IMR-90 (cell line): ENCODE results near the gene VPS8. TPM values are rescaled to one million over a fixed set of nuclear protein-coding genes. Genes with fewer than 3 reads are reported as not detected.

Experiments
- ATAC-seq: fragments of 200-7000 bp; cut with Tn5 transposase; 2 replicates; pipeline ENCODE4 v1.9.1; 2020; ENCODE audit warnings: low read depth, mild to moderate bottlenecking, moderate library complexity
- BruUV-seq: library from RNA; stranded (reverse); fragments of 400-500 nt; replicated peaks from 2 replicates; lab custom pipeline; 2021; lab: Mats Ljungman, UMichigan
- CTCF ChIA-PET: fragments of 300-600 bp; formaldehyde crosslinking; extraction: SDS; loops from one replicate; lab custom pipeline; 2021; ENCODE audit warnings: antibody characterized with exemption; lab: Yijun Ruan, JAX
- POLR2A ChIA-PET: fragments of 300-600 bp; sonication (Branson Sonifier 250); formaldehyde crosslinking; loops from one replicate; lab custom pipeline; 2022; ENCODE audit warnings: antibody characterized with exemption; ENCODE audit not compliant: unreplicated experiment; lab: Charles Lee
- DNase-seq: peaks from one replicate; pipeline ENCODE4 v3.0.0; 2013
- H2AFZ ChIP-seq: replicated peaks from 2 replicates; pipeline ENCODE3; 2013; ENCODE audit warnings: low read length, mild to moderate bottlenecking; ENCODE audit not compliant: poor library complexity
- H2AK5ac ChIP-seq: 2 replicates; pipeline ENCODE4 v1.6.1; 2013; ENCODE audit warnings: low read depth, low read length, inconsistent platforms
- H2AK9ac ChIP-seq: replicated peaks from 2 replicates; pipeline ENCODE3; 2013; ENCODE audit warnings: mild to moderate bottlenecking, low read depth, low read length, moderate library complexity; ENCODE audit not compliant: poor library complexity
- H2BK120ac ChIP-seq: 2 replicates; pipeline ENCODE4 v1.6.1; 2013; ENCODE audit warnings: low read depth, low read length, inconsistent platforms
- H2BK15ac ChIP-seq: 3 replicates; pipeline ENCODE4 v1.6.1; 2013; ENCODE audit warnings: low read depth, low read length, inconsistent platforms
- H2BK20ac ChIP-seq: 2 replicates; pipeline ENCODE4 v1.6.1; 2013; ENCODE audit warnings: low read depth, mild to moderate bottlenecking, inconsistent platforms, low read length, moderate library complexity
- H2BK5ac ChIP-seq: 2 replicates; pipeline ENCODE4 v1.6.1; 2013; ENCODE audit warnings: mild to moderate bottlenecking, low read depth, low read length, inconsistent platforms; ENCODE audit not compliant: poor library complexity, severe bottlenecking
- H3K14ac ChIP-seq: replicated peaks from 2 replicates; pipeline ENCODE4 v1.6.1; 2013; ENCODE audit warnings: low read depth, low read length, inconsistent platforms
- H3K18ac ChIP-seq: 2 replicates; pipeline ENCODE4 v1.6.1; 2013; ENCODE audit warnings: low read depth, low read length, control low read depth
- H3K23ac ChIP-seq: 2 replicates; pipeline ENCODE4 v1.6.1; 2013; ENCODE audit warnings: low read depth, low read length, inconsistent platforms
- H3K27ac ChIP-seq: 2 replicates; pipeline ENCODE4 v1.5.1; 2013; ENCODE audit warnings: mild to moderate bottlenecking, control low read depth, low read length; ENCODE audit not compliant: insufficient read depth
- H3K27me3 ChIP-seq: 2 replicates; pipeline ENCODE4 v1.6.1; 2013; ENCODE audit warnings: low read length; ENCODE audit not compliant: control insufficient read depth, insufficient read depth
- H3K36me3 ChIP-seq: 2 replicates; pipeline ENCODE4 v1.6.1; 2013; ENCODE audit warnings: low read length, mixed read lengths; ENCODE audit not compliant: control insufficient read depth, insufficient read depth
- H3K4ac ChIP-seq: 2 replicates; pipeline ENCODE4 v1.6.1; 2013; ENCODE audit warnings: low read depth, low read length, inconsistent platforms
- H3K4me1 ChIP-seq: 2 replicates; pipeline ENCODE4 v1.6.1; 2013; ENCODE audit warnings: low read length, mixed read lengths; ENCODE audit not compliant: control insufficient read depth, insufficient read depth
- H3K4me2 ChIP-seq: 2 replicates; pipeline ENCODE4 v1.6.1; 2013; ENCODE audit warnings: low read depth, mild to moderate bottlenecking, control low read depth, low read length, moderate library complexity
- H3K4me3 ChIP-seq: 2 replicates; pipeline ENCODE4 v1.5.1; 2013; ENCODE audit warnings: low read depth, mild to moderate bottlenecking, control low read depth, low read length, moderate library complexity; ENCODE audit not compliant: insufficient read depth
- H3K56ac ChIP-seq: 2 replicates; pipeline ENCODE4 v1.6.1; 2013; ENCODE audit warnings: low read length, inconsistent platforms; ENCODE audit not compliant: insufficient read depth; ENCODE audit errors: extremely low read depth
- H3K79me1 ChIP-seq, 2 experiments: 2 replicates each; pipeline ENCODE4 v1.6.1; 2013; ENCODE audit warnings: low read length in 2 of 2, inconsistent platforms in 1 of 2, low read depth in 1 of 2
- H3K9ac ChIP-seq: 2 replicates; pipeline ENCODE4 v1.6.1; 2013; ENCODE audit warnings: low read depth, low read length, control low read depth
- H3K9me1 ChIP-seq: 2 replicates; pipeline ENCODE4 v1.6.1; 2013; ENCODE audit warnings: low read length, inconsistent platforms; ENCODE audit not compliant: insufficient read depth
- H3K9me3 ChIP-seq: 2 replicates; pipeline ENCODE4 v1.6.1; 2013; ENCODE audit warnings: low read length; ENCODE audit not compliant: control insufficient read depth, insufficient read depth
- H4K20me1 ChIP-seq: 2 replicates; pipeline ENCODE4 v1.6.1; 2013; ENCODE audit warnings: low read length, inconsistent platforms; ENCODE audit not compliant: insufficient read depth
- H4K5ac ChIP-seq: 2 replicates; pipeline ENCODE4 v1.6.1; 2013; ENCODE audit warnings: mild to moderate bottlenecking, low read depth, low read length, control low read depth
- H4K8ac ChIP-seq, 2 experiments: 2 replicates each; pipeline ENCODE4 v1.6.1; 2013; ENCODE audit warnings: low read depth in 2 of 2, low read length in 2 of 2, control low read depth in 1 of 2, inconsistent platforms in 1 of 2
- H4K91ac ChIP-seq: 2 replicates; pipeline ENCODE4 v1.6.1; 2013; ENCODE audit warnings: low read depth, low read length, inconsistent platforms; ENCODE audit not compliant: insufficient read depth
- CTCF ChIP-seq: conservative IDR thresholded peaks from 2 replicates; pipeline ENCODE4 v1.5.1; 2012; ENCODE audit warnings: mild to moderate bottlenecking, low read depth, low read length, improper control_type of control experiment
- ELK1 ChIP-seq: fragments of 150-350 bp; IDR thresholded peaks from 2 replicates; pipeline ENCODE4 v1.6.1; 2016; ENCODE audit warnings: low read depth, mild to moderate bottlenecking, low read length, moderate library complexity, borderline replicate concordance
- MXI1 ChIP-seq: IDR thresholded peaks from 2 replicates; pipeline ENCODE4 v1.6.1; 2012; ENCODE audit warnings: low read depth, mild to moderate bottlenecking, low read length, moderate library complexity, borderline replicate concordance
- RAD21 ChIP-seq: IDR thresholded peaks from 2 replicates; pipeline ENCODE4 v1.6.1; 2012; ENCODE audit warnings: low read length, improper control_type of control experiment
- SMC3 ChIP-seq: fragments of 150-350 bp; IDR thresholded peaks from 2 replicates; pipeline ENCODE4 v1.6.1; 2016; ENCODE audit warnings: low read depth, mild to moderate bottlenecking, antibody characterized with exemption, low read length, moderate library complexity
- WGBS, 2 experiments: methylation state at CpG; one replicate each; pipeline versions ENCODE4 v1.1.5 to v1.1.7; 2013; ENCODE audit warnings: missing lambda C conversion rate in 2 of 2; ENCODE audit not compliant: insufficient read length in 1 of 2; ENCODE audit errors: extremely low coverage in 2 of 2; 5-methylcytosine and 5-hydroxymethylcytosine counted together
- dilution Hi-C: fragments of 300-500 bp; cut with HindIII; formaldehyde crosslinking; loops from one replicate; pipeline ENCODE4 v1.14.3; 2018; ENCODE audit warnings: low sequenced_read_pairs; ENCODE audit not compliant: unreplicated experiment
- in situ Hi-C: fragments of 300-500 bp; cut with MboI; formaldehyde crosslinking; loops from 3 replicates; pipeline ENCODE4 v1.14.3; 2019; ENCODE audit warnings: low sequenced_read_pairs, inconsistent platforms, mixed read lengths
- intact Hi-C: fragments of 100-400 bp; cut with micrococcal nuclease; formaldehyde crosslinking; loops from 2 replicates; pipeline ENCODE4 v1.10.0; 2022
- polyA plus RNA-seq, 3 experiments: library from polyadenylated mRNA; depleted of rRNA; stranded (reverse); fragments of >200 nt; gene quantifications; 2 replicates each; pipeline ENCODE4 v1.2.3, GENCODE V29; 2012; ENCODE audit warnings: low replicate concordance in 1 of 3
- total RNA-seq: library from RNA; depleted of rRNA; stranded (reverse); fragments of >200 nt; gene quantifications from 2 replicates; pipeline ENCODE4 v1.2.3, GENCODE V29; 2012

Gene VPS8
- total and polyA plus RNA-seq, 2 of the 4 experiments (the other 2 are of a cell fraction) = 14.0 to 56.1 TPM

GRCh38 chr3:185084901-185085300 is 272.9 kb downstream of the VPS8 start:
- Histone ChIP-seq H2BK5ac (no peak overlapping the region), H3K79me1 (no peaks in the 10 kb centered on the region), H4K5ac (no peak overlapping the region), H2BK120ac (no peak overlapping the region), H3K9me3 (no peaks in the 10 kb centered on the region), H3K36me3 (no peaks in the 10 kb centered on the region), H3K4me3 (no peak overlapping the region), H3K4ac (no peak overlapping the region), H3K27me3 (no peaks in the 10 kb centered on the region), H2BK15ac (no peak overlapping the region), H2BK20ac (no peak overlapping the region), H2AK9ac (no peak overlapping the region), H4K8ac (no peak overlapping the region), H3K27ac (no peak overlapping the region), H3K14ac (no peak overlapping the region), H3K4me2 (no peak overlapping the region), H4K20me1 (no peaks in the 10 kb centered on the region), H3K9ac (no peak overlapping the region), H3K4me1 (no peaks in the 10 kb centered on the region; the same call in 1 of the 2 replicates), H2AFZ (no peak overlapping the region), H3K9me1 (no peaks in the 10 kb centered on the region), H2AK5ac (no peak overlapping the region), H3K56ac (no peak overlapping the region), H3K18ac (no peak overlapping the region), H3K23ac (no peak overlapping the region), H4K91ac (no peak overlapping the region)
- CTCF ChIA-PET = interaction anchor here (0.6 to 1.4 kb wide), 4 partner anchors 11 to 193 kb away, joined by 3 to 9 read pairs (median 3); no protein-coding TSS in a partner anchor
- peak; percentile 77 for DNase-seq
- no CpG with 5 or more reads among the region's 5 CpGs for WGBS, 2 experiments
- peak; percentile 77 for ATAC-seq
- intact Hi-C loops = loop anchor here (2.0 kb wide), 1 partner anchor 92 kb away; no protein-coding TSS in a partner anchor
- no TSS peak for BruUV-seq
- in situ Hi-C loops = no loop called here
- TF ChIP-seq CTCF (peak; percentile 54), SMC3 (peak; percentile 36), ELK1 (no peak), RAD21 (peak; percentile 61), MXI1 (no peak)
- dilution Hi-C loops = no loop called here
- POLR2A ChIA-PET = no interaction called here
